ENCODE measurements around the gene MAN1A1.

GRCh38 chr6:119158057-119158848, 191.3 kb downstream of the MAN1A1 start:
- TF ChIP-seq CTCF (conservative IDR thresholded peaks at IDR 0.05; ENCODE audit: low read depth, low read length) (no peak), RAD21 (IDR thresholded peaks at IDR 0.05; ENCODE audit: low read length) (no peak)
